Measurements from ENCODE around the gene PPP4R2.

- no peak for TF ChIP-seq CTCF (IDR thresholded peaks at IDR 0.05)
- no peak for TF ChIP-seq POLR2A (IDR thresholded peaks at IDR 0.05)
Measured at GRCh38 chr3:72957297-72957696, 39.3 kb upstream of the PPP4R2 start.

All from esophagus squamous epithelium (tissue), 4 donors.